GM19240 (cell line): Measurements from ENCODE around the gene CD44.
A peak's percentile ranks its signal among the peaks of the same experiment; 100 is the strongest.

Experiments
- DNase-seq: peaks from one replicate; pipeline ENCODE4 v3.0.0; 2011; ENCODE audit warnings: low spot score; ENCODE audit not compliant: insufficient read length

Gene CD44

GRCh38 chr11:35237351-35237750 lies 98.4 kb downstream of the CD44 start:
- DNase-seq = no peak

- DNase-seq = peak; percentile 17
Observed at GRCh38 chr11:35237860-35238715, 99.1 kb downstream of the CD44 start.

DNA sequence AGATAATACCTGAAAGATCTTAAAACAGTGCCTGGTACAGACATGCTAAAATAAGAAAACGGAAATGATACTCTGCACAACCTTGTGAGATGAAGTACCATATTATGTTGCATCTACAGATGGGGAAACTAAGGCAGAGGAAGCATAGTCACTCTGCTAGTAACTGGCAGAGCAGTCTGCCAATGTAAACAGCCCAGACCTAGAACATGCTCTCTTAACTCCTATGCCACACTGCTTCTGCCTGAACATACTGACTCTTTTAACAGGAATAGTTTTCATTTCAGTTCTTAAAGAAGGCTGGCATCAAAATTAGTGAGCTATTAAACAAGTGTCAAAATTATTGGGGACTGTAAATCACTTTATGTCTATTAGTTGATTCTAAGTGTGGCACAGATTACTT lies 99.9 kb downstream of the CD44 start:
- no peak for DNase-seq

DNA sequence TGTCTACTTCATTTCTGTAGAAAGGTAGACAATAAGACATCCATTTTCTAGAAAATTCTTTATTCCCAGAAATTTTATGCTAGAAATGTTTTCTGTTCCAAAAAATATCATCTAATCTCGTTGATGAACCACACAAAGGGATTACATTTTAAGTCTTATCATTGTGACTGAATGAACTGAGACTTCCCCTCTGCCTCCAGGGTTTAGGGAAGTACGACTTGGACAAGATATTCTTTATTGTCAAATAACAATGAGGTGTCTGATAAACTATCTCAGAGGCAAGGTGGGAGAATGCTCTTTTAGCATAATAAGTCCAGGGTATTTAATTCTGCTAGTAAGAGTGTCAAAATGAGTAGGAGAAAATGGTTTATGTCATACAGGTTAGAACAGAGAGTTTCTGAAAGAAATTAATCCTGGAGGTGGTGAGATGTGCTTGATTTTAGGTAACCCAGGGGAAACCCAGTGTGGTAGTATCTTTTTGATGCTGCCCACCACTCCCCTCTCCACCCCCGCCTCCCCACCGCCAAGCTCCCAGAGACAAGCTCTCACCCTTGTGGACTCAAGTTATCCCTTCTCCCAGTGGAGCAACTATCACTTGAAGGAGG lies 100.6 kb downstream of the CD44 start:
- DNase-seq = no peak

GRCh38 chr11:35241083-35241482 lies 102.1 kb downstream of the CD44 start:
- DNase-seq = no peak

DNA sequence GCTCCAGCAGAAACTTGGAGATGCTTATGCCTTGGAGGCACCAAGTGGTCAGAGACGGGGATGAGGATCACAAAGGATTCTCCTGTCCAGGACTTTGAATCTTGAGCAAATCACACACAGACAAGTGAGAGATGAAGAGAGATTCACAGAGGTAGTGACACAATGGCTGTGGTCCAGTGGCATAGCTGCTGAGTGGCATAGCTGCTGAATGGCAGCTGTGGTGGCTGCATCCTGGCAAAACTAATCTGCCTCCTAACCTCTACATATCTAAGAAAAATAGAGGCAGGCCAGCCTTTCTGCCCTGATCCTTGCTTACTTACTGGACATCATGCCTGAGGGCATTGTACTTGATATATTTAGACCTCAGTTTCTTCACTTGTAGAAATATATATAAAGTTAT lies 102.6 kb downstream of the CD44 start:
- DNase-seq = no peak

DNA sequence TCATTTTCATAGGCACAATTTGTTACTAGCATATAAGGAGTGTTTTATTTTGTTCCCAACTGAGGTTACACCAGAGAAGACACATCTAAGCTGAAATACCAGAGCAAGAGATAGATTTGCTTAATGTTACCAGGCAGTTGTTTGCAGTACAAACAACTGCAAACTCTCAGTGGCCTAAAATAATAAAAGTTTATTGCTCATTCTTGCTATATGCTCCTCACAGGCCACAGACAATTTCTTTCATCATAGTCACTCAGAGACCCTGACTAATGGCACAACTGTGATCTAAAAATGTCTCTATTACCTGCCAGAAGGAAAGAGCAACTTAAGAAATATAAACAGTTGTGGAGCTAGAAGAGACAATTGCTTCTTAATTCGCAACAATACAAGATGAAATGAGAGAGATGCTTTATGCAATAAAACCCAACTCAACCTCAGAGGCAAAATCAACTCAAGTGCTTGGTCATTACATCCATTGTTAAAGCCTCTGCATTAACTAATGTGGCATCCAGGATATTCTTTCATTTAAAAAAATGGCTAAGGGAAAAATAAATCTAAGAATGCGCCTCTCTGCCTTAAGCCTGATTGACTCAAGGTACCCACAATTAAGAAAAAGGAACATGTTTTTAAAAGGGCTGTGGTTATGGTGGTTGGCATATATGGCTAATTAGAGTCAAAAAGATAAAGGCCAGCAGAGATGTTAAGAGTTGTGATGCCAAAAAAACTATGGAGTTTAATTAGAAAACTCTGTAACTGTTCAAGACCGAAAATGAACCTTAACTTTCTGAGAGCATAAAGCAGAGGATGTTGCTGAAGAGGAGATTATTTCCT lies 103.7 kb downstream of the CD44 start:
- no peak for DNase-seq

DNA sequence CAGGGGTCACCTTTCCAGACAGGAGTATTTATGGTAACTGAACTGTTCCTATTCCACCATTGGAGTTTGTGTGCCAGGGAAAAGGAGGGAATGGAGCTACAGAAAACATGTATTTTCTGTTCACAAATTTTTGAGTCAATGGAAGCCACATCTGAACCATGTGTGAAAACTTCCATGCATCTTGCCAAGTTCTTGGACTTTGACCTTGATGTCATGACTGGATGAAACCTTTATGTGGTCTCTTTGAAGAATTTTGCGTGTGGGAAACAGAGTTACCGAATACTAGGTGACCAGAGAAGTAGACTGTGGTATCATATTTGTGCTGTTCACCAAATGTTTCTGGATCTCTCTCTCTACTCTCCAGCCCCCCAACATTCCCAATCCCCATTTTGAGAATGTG lies 104.8 kb downstream of the CD44 start:
- no peak for DNase-seq

DNA sequence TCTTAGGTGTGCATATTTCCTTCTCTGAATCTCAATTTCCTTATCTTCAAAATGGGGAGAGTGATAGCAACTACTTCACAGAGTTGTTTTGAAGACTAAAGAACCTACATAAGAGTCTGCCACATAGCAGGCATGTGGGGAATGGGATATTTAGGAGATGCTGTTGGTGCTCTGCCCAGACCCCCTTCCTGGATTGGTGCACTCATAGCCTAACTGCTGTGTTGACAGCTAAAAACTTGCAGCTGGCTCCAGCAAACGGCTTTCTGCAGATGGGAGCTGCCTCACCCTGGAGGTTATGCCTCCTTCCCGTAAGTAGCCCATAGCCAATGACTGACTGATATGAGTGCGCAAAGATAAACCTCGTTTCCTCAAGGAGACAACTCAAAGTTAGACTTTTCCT lies 106.1 kb downstream of the CD44 start:
- DNase-seq = no peak

GRCh38 chr11:35245786-35246185 lies 106.8 kb downstream of the CD44 start:
- DNase-seq = no peak

DNA sequence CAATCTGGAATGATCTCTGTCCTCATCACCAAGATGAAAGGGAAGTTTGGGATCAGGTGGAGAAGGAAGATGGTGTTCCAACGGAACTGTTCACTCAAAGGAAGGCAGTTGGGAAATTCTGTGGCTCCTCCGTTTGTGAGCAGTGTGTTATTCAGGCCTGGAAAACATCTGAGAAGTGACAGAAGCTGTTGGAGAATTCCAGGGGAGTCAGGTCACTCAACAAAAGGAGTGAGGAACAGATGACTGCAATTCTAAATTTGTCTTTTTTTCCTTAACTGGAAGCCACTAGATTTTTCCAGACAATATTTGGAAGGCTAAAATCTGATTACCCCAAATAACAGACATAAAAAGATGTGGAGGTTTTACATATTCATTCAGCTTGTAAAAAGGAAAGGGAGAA lies 107.8 kb downstream of the CD44 start:
- DNase-seq = no peak

DNA sequence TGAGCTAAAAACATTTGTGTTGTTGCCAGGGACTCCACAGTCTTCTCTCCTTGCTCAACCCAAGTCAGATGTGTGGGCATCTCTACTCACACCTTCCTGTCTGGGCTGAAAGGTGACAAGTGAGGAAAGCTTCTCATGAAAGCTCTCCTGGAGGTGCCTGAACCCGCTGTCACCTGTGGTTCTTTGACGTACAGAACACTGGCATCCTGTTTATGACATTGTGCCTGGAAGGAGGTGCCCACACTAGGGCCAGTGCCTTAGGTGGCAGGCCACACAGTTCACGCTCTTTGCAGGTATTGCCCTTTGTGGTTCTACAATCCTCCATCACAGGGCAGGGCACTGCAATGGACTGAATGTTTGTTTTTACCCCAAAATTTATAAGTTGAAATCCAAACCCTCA lies 108.5 kb downstream of the CD44 start:
- no peak for DNase-seq

DNA sequence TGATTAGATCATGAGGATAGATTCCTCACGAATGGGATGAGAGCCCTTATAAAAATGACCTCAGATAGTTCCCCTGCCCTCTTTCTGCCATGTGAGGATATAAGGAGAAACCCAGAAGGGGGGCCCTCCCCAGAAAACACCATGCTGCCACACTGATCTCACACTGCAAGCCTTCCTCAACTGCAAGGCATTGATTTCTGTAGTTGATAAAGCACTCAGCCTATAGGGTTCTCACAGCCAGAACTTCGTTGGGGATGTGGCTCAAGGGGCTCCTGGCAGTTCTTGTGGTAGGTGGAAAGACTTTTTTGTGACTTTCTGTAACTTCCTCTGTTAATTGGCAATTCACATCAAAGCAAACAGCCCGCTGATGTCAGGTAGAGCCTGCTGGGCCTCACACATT lies 108.9 kb downstream of the CD44 start:
- DNase-seq = no peak

- no peak for DNase-seq
Observed at GRCh38 chr11:35248558-35249323, 109.8 kb downstream of the CD44 start.

DNA sequence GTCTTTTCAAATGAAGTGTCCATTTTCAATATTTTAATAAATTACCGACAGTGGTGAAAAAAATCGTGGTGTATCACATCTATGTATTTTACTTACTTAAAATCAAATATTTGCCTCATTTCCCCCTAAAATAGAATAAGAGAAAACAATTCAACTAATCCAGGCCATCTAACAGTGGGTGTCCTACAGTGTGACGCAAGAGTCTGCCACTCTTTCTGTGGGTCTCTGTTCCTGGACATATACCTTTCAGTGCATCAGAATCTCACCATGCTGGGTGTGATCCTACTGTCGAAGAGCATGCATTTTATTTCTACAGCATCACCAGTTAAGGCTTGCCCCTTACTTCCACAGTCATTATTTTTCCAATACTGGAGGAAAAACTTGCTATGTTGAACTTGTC lies 111.2 kb downstream of the CD44 start:
- DNase-seq = no peak

GRCh38 chr11:35250621-35251020 lies 111.7 kb downstream of the CD44 start:
- DNase-seq = no peak

DNA sequence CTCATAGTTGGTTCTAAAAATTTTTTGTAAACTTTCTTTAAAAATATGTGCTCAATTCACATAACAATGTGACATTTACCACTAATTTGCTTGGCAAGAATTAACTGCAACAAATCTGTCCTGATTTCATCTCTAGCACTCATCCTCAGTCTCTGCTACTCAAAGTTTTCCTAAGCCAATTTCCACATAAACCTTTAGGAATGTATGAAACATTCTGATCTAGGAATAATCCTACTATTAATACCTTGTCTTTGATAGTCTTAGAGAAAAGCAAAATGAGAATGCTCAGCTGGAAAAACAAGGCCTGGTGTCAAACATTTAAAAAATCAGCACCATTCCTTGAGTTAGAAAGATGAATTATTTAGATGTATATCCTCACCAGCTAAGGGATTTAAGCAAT lies 114.3 kb downstream of the CD44 start:
- DNase-seq = no peak

- DNase-seq = no peak
Observed at GRCh38 chr11:35255514-35255913, 116.5 kb downstream of the CD44 start.

- no peak for DNase-seq
Observed at GRCh38 chr11:35256296-35256695, 117.3 kb downstream of the CD44 start.

- DNase-seq = peak; percentile 59
Observed at GRCh38 chr11:35257281-35257680, 118.3 kb downstream of the CD44 start.

DNA sequence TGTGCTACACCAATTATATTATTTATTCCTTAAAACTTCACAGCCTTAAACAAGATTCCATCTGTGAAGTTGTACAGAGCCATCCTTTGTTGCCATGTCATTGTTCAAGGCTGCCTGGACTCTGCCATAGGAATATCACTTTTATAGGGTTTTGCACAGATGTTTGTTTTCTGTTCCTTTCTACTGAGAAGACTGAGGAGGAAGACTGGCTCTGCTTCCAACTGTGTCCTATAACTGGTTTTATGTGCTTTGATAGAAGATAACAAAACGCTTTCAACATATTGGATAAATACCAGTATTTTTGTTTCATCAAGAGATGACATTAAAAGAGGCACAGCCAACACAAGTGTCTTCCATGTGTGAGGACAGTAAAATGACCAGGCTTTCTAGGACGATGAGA lies 120.6 kb downstream of the CD44 start:
- DNase-seq = no peak
